Caco-2 (cell line): Measurements from ENCODE around the gene YARS1. TPM values are rescaled to one million over a fixed set of nuclear protein-coding genes. Genes with fewer than 3 reads are reported as not detected.
A peak's percentile ranks its signal among the peaks of the same experiment; 100 is the strongest.

ENCODE experiments used
- BruUV-seq: library from RNA; stranded (reverse); fragments of 400-500 nt; replicated peaks from 2 replicates; lab custom pipeline; 2021; lab: Mats Ljungman, UMichigan
- CTCF ChIA-PET: fragments of 300-600 bp; sonication (Branson Sonifier 250); formaldehyde crosslinking; loops from one replicate; lab custom pipeline; 2022; ENCODE audit warnings: antibody characterized with exemption; lab: Charles Lee
- POLR2A ChIA-PET: fragments of 300-600 bp; sonication (Branson Sonifier 250); formaldehyde crosslinking; loops from one replicate; lab custom pipeline; 2022; ENCODE audit warnings: antibody characterized with exemption; lab: Charles Lee
- DNase-seq, 2 experiments: peaks; one replicate each; pipeline versions ENCODE4 v3.0.0 to v3.0.0-alpha.2; 2020 to 2022
- H3K27me3 ChIP-seq: replicated peaks from 2 replicates; pipeline ENCODE4 v1.6.0; 2011; ENCODE audit warnings: low read length; ENCODE audit not compliant: control insufficient read depth, insufficient read depth
- H3K36me3 ChIP-seq: 2 replicates; pipeline ENCODE4 v1.5.1; 2011; ENCODE audit warnings: low read length; ENCODE audit not compliant: control insufficient read depth, insufficient read depth
- H3K4me1 ChIP-seq: fragments of 250-450 bp; sonication (Bioruptor Pico); 2 replicates; pipeline ENCODE4 v1.5.1; 2020; ENCODE audit warnings: mild to moderate bottlenecking
- H3K4me3 ChIP-seq: 2 replicates; pipeline ENCODE4 v1.5.1; 2011; ENCODE audit warnings: low read depth, mild to moderate bottlenecking, control low read depth, low read length
- H3K9me3 ChIP-seq: fragments of 250-450 bp; sonication (Bioruptor Pico); 2 replicates; pipeline ENCODE4 v1.5.1; 2020; ENCODE audit warnings: mild to moderate bottlenecking, moderate library complexity
- H3K27ac Mint-ChIP-seq: one replicate; pipeline ENCODE4 v1.8.0; 2022; ENCODE audit warnings: mixed read lengths; ENCODE audit not compliant: unreplicated experiment
- H3K27me3 Mint-ChIP-seq: one replicate; pipeline ENCODE4 v1.8.0; 2022; ENCODE audit warnings: mixed read lengths; ENCODE audit not compliant: insufficient read depth, unreplicated experiment
- H3K36me3 Mint-ChIP-seq: one replicate; pipeline ENCODE4 v1.8.0; 2022; ENCODE audit warnings: mild to moderate bottlenecking, mixed read lengths; ENCODE audit not compliant: insufficient read depth, unreplicated experiment
- H3K4me1 Mint-ChIP-seq: one replicate; pipeline ENCODE4 v1.8.0; 2022; ENCODE audit warnings: low read depth, mixed read lengths; ENCODE audit not compliant: unreplicated experiment
- H3K4me3 Mint-ChIP-seq: one replicate; pipeline ENCODE4 v1.8.0; 2022; ENCODE audit warnings: mild to moderate bottlenecking, moderate library complexity, mixed read lengths; ENCODE audit not compliant: unreplicated experiment
- H3K9me3 Mint-ChIP-seq: one replicate; pipeline ENCODE4 v1.8.0; 2022; ENCODE audit warnings: mixed read lengths; ENCODE audit not compliant: unreplicated experiment
- CTCF ChIP-seq, 2 experiments: fragments of 200-600 bp in 1 of 2; IDR thresholded peaks; 1 replicate in 1 of 2; 2 replicates in 1 of 2; pipeline versions ENCODE4 v1.5.1 to v1.8.0; 2011 to 2022; ENCODE audit warnings: antibody characterized with exemption in 1 of 2, control low read depth in 1 of 2, inconsistent platforms in 1 of 2, low read depth in 1 of 2, low read length in 1 of 2, mild to moderate bottlenecking in 1 of 2, moderate library complexity in 1 of 2; ENCODE audit not compliant: insufficient read depth in 1 of 2, severe bottlenecking in 1 of 2, unreplicated experiment in 1 of 2
- intact Hi-C: fragments of 100-400 bp; cut with micrococcal nuclease; formaldehyde crosslinking; loops from one replicate; pipeline ENCODE4 v1.10.0; 2022; ENCODE audit not compliant: unreplicated experiment
- total RNA-seq: library from RNA; stranded (reverse); gene quantifications from 2 replicates; pipeline ENCODE4 v1.2.3, GENCODE V29; 2022

The YARS1 gene
- total RNA-seq, 1 experiment from 2014 or later, result 184 TPM

DNA sequence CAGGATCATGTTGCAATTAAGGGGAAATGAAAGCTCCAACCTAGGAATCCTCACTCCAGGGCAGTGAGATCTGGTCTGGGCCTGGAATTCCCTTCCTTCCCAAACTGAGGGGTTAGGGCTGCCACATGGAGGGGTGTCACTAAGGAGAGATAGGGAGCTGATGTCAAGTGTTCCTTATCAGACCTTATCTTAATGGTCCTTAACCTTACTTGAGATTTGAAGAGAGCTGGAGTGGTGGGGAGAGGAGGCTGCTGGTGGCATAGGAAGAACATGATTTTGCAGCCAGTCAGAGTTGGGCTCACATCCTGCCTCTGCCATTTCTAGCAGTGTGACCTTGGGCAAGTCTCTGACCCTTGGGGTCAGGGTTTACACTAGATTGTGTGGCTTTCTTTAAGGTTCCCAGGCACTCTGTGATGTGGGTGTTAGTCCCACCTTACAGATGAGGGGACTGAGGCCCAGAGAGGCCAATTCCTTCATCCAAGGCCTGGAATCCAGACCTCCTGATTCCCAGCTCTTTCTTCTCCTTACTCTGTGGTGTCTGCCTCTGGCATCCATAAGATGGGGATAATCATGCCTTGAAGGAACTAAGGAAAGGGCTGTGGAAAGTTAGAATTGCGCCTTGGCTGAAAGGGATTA, 58.2 kb downstream of the YARS1 start:
- ChIA-PET CTCF (interaction anchor here (1.4 kb wide), 1 partner anchor 46 kb away, joined by 5 read pairs; no protein-coding TSS in a partner anchor), POLR2A (no interaction called here)
- Histone ChIP-seq H3K27me3 (no peaks in the 10 kb centered on the region), H3K4me3 (no peak overlapping the region), H3K9me3 (no peaks in the 10 kb centered on the region), H3K4me1 (peaks cover 62% of the 10 kb centered on the region), H3K36me3 (no peaks in the 10 kb centered on the region)
- DNase-seq, result peak; percentile 16 to 50
- H3K4me3 Mint-ChIP-seq, result peak overlapping the region; percentile 62
- intact Hi-C loops, result no loop called here
- peaks cover 46% of the 10 kb centered on the region for H3K4me1 Mint-ChIP-seq
- TF ChIP-seq CTCF (IDR thresholded peaks at IDR 0.05; ENCODE audit: insufficient read depth in 1 of 2, low read depth in 1 of 2, low read length in 1 of 2, severe bottlenecking in 1 of 2, unreplicated experiment in 1 of 2), result no peak
- no peaks in the 10 kb centered on the region for H3K9me3 Mint-ChIP-seq
- BruUV-seq, result no TSS peak
- peak overlapping the region; percentile 93 for H3K27ac Mint-ChIP-seq
- peaks cover 51% of the 10 kb centered on the region for H3K36me3 Mint-ChIP-seq
- H3K27me3 Mint-ChIP-seq, result no peaks in the 10 kb centered on the region

- Mint-ChIP-seq H3K9me3 (no peaks in the 10 kb centered on the region), H3K36me3 (peaks cover 49% of the 10 kb centered on the region), H3K4me3 (peak overlapping the region; percentile 62), H3K4me1 (peaks cover 46% of the 10 kb centered on the region), H3K27ac (peak overlapping the region; percentile 93), H3K27me3 (no peaks in the 10 kb centered on the region)
- peak in 1 of 2 experiments; percentile 60 for DNase-seq
- no peak for TF ChIP-seq CTCF (IDR thresholded peaks at IDR 0.05; ENCODE audit: insufficient read depth in 1 of 2, low read depth in 1 of 2, low read length in 1 of 2, severe bottlenecking in 1 of 2, unreplicated experiment in 1 of 2)
- Histone ChIP-seq H3K4me1 (peaks cover 62% of the 10 kb centered on the region), H3K9me3 (no peaks in the 10 kb centered on the region), H3K4me3 (no peak overlapping the region), H3K36me3 (no peaks in the 10 kb centered on the region), H3K27me3 (no peaks in the 10 kb centered on the region)
- no TSS peak for BruUV-seq
- ChIA-PET POLR2A (no interaction called here), CTCF (interaction anchor here (1.4 kb wide), 1 partner anchor 46 kb away, joined by 5 read pairs; no protein-coding TSS in a partner anchor)
- intact Hi-C loops, result no loop called here
Measured at GRCh38 chr1:32758177-32758794, 58.9 kb downstream of the YARS1 start.

DNA sequence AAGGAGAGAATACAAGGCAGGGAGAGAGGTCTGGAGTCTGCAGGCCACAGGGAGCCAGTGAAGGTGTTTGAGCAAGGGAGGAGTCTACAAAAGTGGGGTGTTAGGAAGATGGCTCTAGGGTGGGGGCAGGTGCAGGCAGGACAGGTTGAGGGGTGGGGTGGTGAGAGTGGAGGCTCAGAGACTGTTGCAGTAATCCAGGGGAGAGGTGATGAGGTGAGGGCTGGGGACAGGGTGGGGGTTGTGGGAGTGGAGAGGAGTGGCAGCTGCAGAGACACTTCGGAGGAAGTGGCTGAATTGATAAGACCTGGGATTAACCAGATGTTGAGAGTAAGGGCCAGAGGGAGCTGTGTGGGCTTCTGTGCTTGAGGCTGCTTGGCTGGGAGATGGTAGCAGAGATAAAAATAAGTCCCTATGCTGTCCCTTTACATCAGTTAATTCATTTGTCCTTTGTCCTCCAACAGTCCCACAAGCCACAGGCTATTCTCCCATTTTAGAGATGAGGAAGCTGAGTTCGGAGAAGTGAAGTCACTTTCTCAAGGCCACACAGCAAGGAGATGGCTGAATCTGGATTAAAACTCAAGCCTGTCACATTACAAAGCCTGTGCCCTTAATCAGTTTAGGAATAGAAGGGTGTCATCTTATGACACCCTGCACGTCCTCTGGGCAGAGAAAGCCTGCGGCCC, 59.8 kb downstream of the YARS1 start:
- Mint-ChIP-seq H3K36me3 (peaks cover 51% of the 10 kb centered on the region), H3K4me1 (peaks cover 46% of the 10 kb centered on the region), H3K27me3 (no peaks in the 10 kb centered on the region), H3K4me3 (peak overlapping the region; percentile 33), H3K9me3 (no peaks in the 10 kb centered on the region), H3K27ac (peak overlapping the region; percentile 93)
- Histone ChIP-seq H3K4me1 (peaks cover 62% of the 10 kb centered on the region), H3K9me3 (no peaks in the 10 kb centered on the region), H3K36me3 (no peaks in the 10 kb centered on the region), H3K4me3 (no peak overlapping the region), H3K27me3 (no peaks in the 10 kb centered on the region)
- TF ChIP-seq CTCF (IDR thresholded peaks at IDR 0.05; ENCODE audit: insufficient read depth in 1 of 2, low read depth in 1 of 2, low read length in 1 of 2, severe bottlenecking in 1 of 2, unreplicated experiment in 1 of 2), result no peak
- DNase-seq, result no peak
- CTCF ChIA-PET, result interaction anchor here (0.7 to 0.9 kb wide), 3 partner anchors 14 to 370 kb away, joined by 3 to 5 read pairs (median 5); no protein-coding TSS in a partner anchor
- intact Hi-C loops, result no loop called here
- POLR2A ChIA-PET, result no interaction called here
- BruUV-seq, result no TSS peak
